KMS-11 (cell line): ENCODE data around the gene POU2F1.
A peak's percentile ranks its signal among the peaks of the same experiment; 100 is the strongest.

Experiments
- H2AFZ ChIP-seq: fragments of 200-600 bp; sonication (generic); 2 replicates; pipeline ENCODE4 v1.6.1; 2016; ENCODE audit warnings: antibody characterized with exemption, mixed run types, low read depth
- H3K27ac ChIP-seq: fragments of 200-600 bp; sonication (generic); 2 replicates; pipeline ENCODE4 v1.6.1; 2016; ENCODE audit warnings: mild to moderate bottlenecking, mixed run types
- H3K27me3 ChIP-seq: fragments of 200-600 bp; sonication (generic); 2 replicates; pipeline ENCODE4 v1.6.1; 2017; ENCODE audit warnings: mild to moderate bottlenecking, low read depth, mixed run types, moderate library complexity; ENCODE audit not compliant: insufficient read depth
- H3K36me3 ChIP-seq: fragments of 200-600 bp; sonication (generic); 2 replicates; pipeline ENCODE4 v1.6.1; 2017; ENCODE audit warnings: mild to moderate bottlenecking, mixed run types; ENCODE audit not compliant: insufficient read depth
- H3K4me1 ChIP-seq: fragments of 200-600 bp; sonication (generic); 2 replicates; pipeline ENCODE4 v1.6.1; 2016; ENCODE audit warnings: mild to moderate bottlenecking, low read depth, mixed run types; ENCODE audit not compliant: poor library complexity, severe bottlenecking
- H3K4me2 ChIP-seq: fragments of 200-600 bp; sonication (generic); 2 replicates; pipeline ENCODE4 v1.7.0; 2016; ENCODE audit warnings: mild to moderate bottlenecking, mixed run types
- H3K4me3 ChIP-seq: fragments of 200-600 bp; sonication (generic); IDR thresholded peaks from 2 replicates; pipeline ENCODE4 v1.6.1; 2017; ENCODE audit warnings: low read depth, low read length, mixed read lengths; ENCODE audit not compliant: insufficient read depth
- H3K79me2 ChIP-seq: fragments of 200-600 bp; sonication (generic); 2 replicates; pipeline ENCODE4 v1.6.1; 2016; ENCODE audit warnings: low read depth, mixed run types; ENCODE audit not compliant: insufficient read depth
- H3K9ac ChIP-seq: fragments of 200-600 bp; sonication (generic); 2 replicates; pipeline ENCODE4 v1.6.1; 2016; ENCODE audit warnings: mild to moderate bottlenecking, mixed run types
- H4K20me1 ChIP-seq: fragments of 200-600 bp; sonication (generic); 2 replicates; pipeline ENCODE4 v1.6.1; 2016; ENCODE audit warnings: mild to moderate bottlenecking, mixed run types; ENCODE audit not compliant: insufficient read depth
- CTCF ChIP-seq: fragments of 200-600 bp; sonication (generic); conservative IDR thresholded peaks from 2 replicates; pipeline ENCODE4 v1.6.1; 2017; ENCODE audit warnings: low read depth, mild to moderate bottlenecking, antibody characterized with exemption, low read length, moderate library complexity, mixed read lengths

Gene POU2F1

GRCh38 chr1:167441222-167441621 is 220.5 kb downstream of the POU2F1 start:
- no peak for TF ChIP-seq CTCF
- Histone ChIP-seq H3K4me3 (no peak overlapping the region), H4K20me1 (no peaks in the 10 kb centered on the region), H3K4me2 (no peak overlapping the region), H3K79me2 (no peaks in the 10 kb centered on the region), H3K27ac (no peak overlapping the region), H3K27me3 (no peaks in the 10 kb centered on the region), H3K36me3 (no peaks in the 10 kb centered on the region), H2AFZ (no peak overlapping the region), H3K9ac (no peak overlapping the region), H3K4me1 (peaks cover 8% of the 10 kb centered on the region)

- H2AFZ ChIP-seq: peak overlapping the region; percentile 33; the same call in 1 of the 2 replicates
- H3K9ac ChIP-seq: no peak overlapping the region
- peaks cover 11% of the 10 kb centered on the region for H3K4me1 ChIP-seq
- H3K27me3 ChIP-seq: no peaks in the 10 kb centered on the region
- no peaks in the 10 kb centered on the region for H3K36me3 ChIP-seq
- H3K4me3 ChIP-seq: no peak overlapping the region
- no peak overlapping the region for H3K4me2 ChIP-seq
- no peaks in the 10 kb centered on the region for H4K20me1 ChIP-seq
- H3K27ac ChIP-seq: no peak overlapping the region
- no peaks in the 10 kb centered on the region for H3K79me2 ChIP-seq
- TF ChIP-seq CTCF: peak; percentile 98
Measured at GRCh38 chr1:167442142-167442848, 221.6 kb downstream of the POU2F1 start.

DNA sequence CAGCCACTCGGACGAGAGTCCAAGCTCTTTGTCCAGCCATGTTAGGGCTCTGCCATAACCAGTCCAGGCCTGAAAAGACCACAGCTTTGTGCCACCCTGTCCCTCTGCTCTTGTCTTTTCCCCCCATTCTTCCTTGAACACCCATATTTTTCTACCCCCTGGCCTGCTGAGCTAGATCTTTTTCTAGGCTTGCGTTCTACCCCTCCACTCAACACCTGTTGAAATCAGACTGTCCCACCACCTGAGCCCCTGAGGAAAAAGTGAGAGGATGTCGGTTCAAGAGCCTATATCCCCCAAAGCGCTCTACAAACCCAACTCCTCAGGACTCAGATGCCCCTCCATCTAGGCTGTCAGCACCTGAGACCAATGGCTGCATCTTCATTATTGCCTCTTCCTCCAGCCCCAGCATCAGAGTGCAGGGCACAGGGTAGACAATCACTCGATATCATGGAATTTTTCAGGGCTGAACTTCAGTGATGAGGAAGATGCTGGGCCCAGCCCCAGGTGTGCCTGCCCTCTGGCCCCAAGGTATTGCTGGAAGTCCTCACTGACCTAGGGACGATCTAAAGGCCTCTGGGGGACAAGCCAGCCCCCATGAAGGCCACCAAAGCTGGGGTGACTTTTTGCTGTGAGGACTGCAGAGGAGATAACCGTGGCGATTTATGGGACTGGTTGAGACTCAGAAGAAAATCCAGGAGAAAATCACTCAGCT is 222.3 kb downstream of the POU2F1 start:
- Histone ChIP-seq H3K27me3 (no peaks in the 10 kb centered on the region), H3K36me3 (no peaks in the 10 kb centered on the region), H3K27ac (no peak overlapping the region), H3K9ac (no peak overlapping the region), H3K4me2 (no peak overlapping the region), H3K4me1 (peaks cover 19% of the 10 kb centered on the region), H3K79me2 (no peaks in the 10 kb centered on the region), H2AFZ (peak overlapping the region; percentile 33; the same call in 1 of the 2 replicates), H3K4me3 (no peak overlapping the region), H4K20me1 (no peaks in the 10 kb centered on the region)
- no peak for TF ChIP-seq CTCF

- Histone ChIP-seq H3K9ac (no peak overlapping the region), H3K4me2 (no peak overlapping the region), H3K27ac (no peak overlapping the region), H3K36me3 (no peaks in the 10 kb centered on the region), H3K4me3 (no peak overlapping the region), H4K20me1 (no peaks in the 10 kb centered on the region), H3K79me2 (no peaks in the 10 kb centered on the region), H3K4me1 (peaks cover 26% of the 10 kb centered on the region), H3K27me3 (no peaks in the 10 kb centered on the region), H2AFZ (no peak overlapping the region)
- no peak for TF ChIP-seq CTCF
Measured at GRCh38 chr1:167443757-167444156, 223.1 kb downstream of the POU2F1 start.
